ENCODE results near the gene PTGS1.

The PTGS1 gene

GRCh38 chr9:122331523-122331927 lies 39.3 kb upstream of the PTGS1 start:
- no peak for TF ChIP-seq SUZ12 (IDR thresholded peaks at IDR 0.05; ENCODE audit: extremely low read depth, insufficient read depth, insufficient read length)
- TF ChIP-seq YY1 (IDR thresholded peaks at IDR 0.05; ENCODE audit: insufficient read depth, insufficient read length) = no peak
- TF ChIP-seq ZNF274 (IDR thresholded peaks at IDR 0.05; ENCODE audit: low read depth, low read length) = no peak
- no peak for DNase-seq (ENCODE audit: low read depth, low spot score)
- Histone ChIP-seq H3K27me3 (ENCODE audit: insufficient read depth, insufficient read length) (no peaks in the 10 kb centered on the region), H3K9ac (ENCODE audit: insufficient read length, low read depth) (no peak overlapping the region), H3K4me3 (ENCODE audit: insufficient read length, low read depth) (no peak overlapping the region), H3K36me3 (ENCODE audit: insufficient read depth, insufficient read length, low read length) (peaks cover 5% of the 10 kb centered on the region), H3K9me3 (ENCODE audit: insufficient read depth, low read length) (no peaks in the 10 kb centered on the region), H3K4me1 (ENCODE audit: insufficient read depth, insufficient read length) (peaks cover 22% of the 10 kb centered on the region)

- no peaks in the 10 kb centered on the region for H3K27me3 ChIP-seq (ENCODE audit: insufficient read depth, insufficient read length)
- TF ChIP-seq SUZ12 (IDR thresholded peaks at IDR 0.05; ENCODE audit: extremely low read depth, insufficient read depth, insufficient read length) = no peak
- no peak for TF ChIP-seq ZNF274 (IDR thresholded peaks at IDR 0.05; ENCODE audit: low read depth, low read length)
- no peak for TF ChIP-seq YY1 (IDR thresholded peaks at IDR 0.05; ENCODE audit: insufficient read depth, insufficient read length)
- peaks cover 3% of the 10 kb centered on the region for H3K36me3 ChIP-seq (ENCODE audit: insufficient read depth, insufficient read length, low read length)
- no peak overlapping the region for H3K4me3 ChIP-seq (ENCODE audit: insufficient read length, low read depth)
- no peak for DNase-seq (ENCODE audit: low read depth, low spot score)
- peaks cover 26% of the 10 kb centered on the region for H3K4me1 ChIP-seq (ENCODE audit: insufficient read depth, insufficient read length)
- no peak overlapping the region for H3K9ac ChIP-seq (ENCODE audit: insufficient read length, low read depth)
- no peaks in the 10 kb centered on the region for H3K9me3 ChIP-seq (ENCODE audit: insufficient read depth, low read length)
Observed at GRCh38 chr9:122332083-122332482, 38.7 kb upstream of the PTGS1 start.

GRCh38 chr9:122332644-122333043 lies 38.2 kb upstream of the PTGS1 start:
- Histone ChIP-seq H3K4me1 (ENCODE audit: insufficient read depth, insufficient read length) (peaks cover 31% of the 10 kb centered on the region), H3K9me3 (ENCODE audit: insufficient read depth, low read length) (no peaks in the 10 kb centered on the region), H3K4me3 (ENCODE audit: insufficient read length, low read depth) (no peak overlapping the region), H3K9ac (ENCODE audit: insufficient read length, low read depth) (no peak overlapping the region), H3K27me3 (ENCODE audit: insufficient read depth, insufficient read length) (no peaks in the 10 kb centered on the region), H3K36me3 (ENCODE audit: insufficient read depth, insufficient read length, low read length) (peaks cover 3% of the 10 kb centered on the region)
- no peak for TF ChIP-seq SUZ12 (IDR thresholded peaks at IDR 0.05; ENCODE audit: extremely low read depth, insufficient read depth, insufficient read length)
- no peak for TF ChIP-seq ZNF274 (IDR thresholded peaks at IDR 0.05; ENCODE audit: low read depth, low read length)
- no peak for TF ChIP-seq YY1 (IDR thresholded peaks at IDR 0.05; ENCODE audit: insufficient read depth, insufficient read length)
- DNase-seq (ENCODE audit: low read depth, low spot score) = no peak

- peak; percentile 57 for DNase-seq (ENCODE audit: low read depth, low spot score)
- H3K9me3 ChIP-seq (ENCODE audit: insufficient read depth, low read length) = no peaks in the 10 kb centered on the region
Observed at GRCh38 chr9:122333169-122333808, 37.5 kb upstream of the PTGS1 start.

GRCh38 chr9:122334916-122335315 lies 35.9 kb upstream of the PTGS1 start:
- Histone ChIP-seq H3K4me3 (ENCODE audit: insufficient read length, low read depth) (no peak overlapping the region), H3K9me3 (ENCODE audit: insufficient read depth, low read length) (no peaks in the 10 kb centered on the region), H3K9ac (ENCODE audit: insufficient read length, low read depth) (no peak overlapping the region), H3K36me3 (ENCODE audit: insufficient read depth, insufficient read length, low read length) (no peaks in the 10 kb centered on the region), H3K4me1 (ENCODE audit: insufficient read depth, insufficient read length) (peaks cover 38% of the 10 kb centered on the region), H3K27me3 (ENCODE audit: insufficient read depth, insufficient read length) (no peaks in the 10 kb centered on the region)
- no peak for DNase-seq (ENCODE audit: low read depth, low spot score)
- TF ChIP-seq SUZ12 (IDR thresholded peaks at IDR 0.05; ENCODE audit: extremely low read depth, insufficient read depth, insufficient read length) (no peak), YY1 (IDR thresholded peaks at IDR 0.05; ENCODE audit: insufficient read depth, insufficient read length) (no peak), ZNF274 (IDR thresholded peaks at IDR 0.05; ENCODE audit: low read depth, low read length) (no peak)

More at GRCh38 chr9:122333169-122333808, 37.5 kb upstream of the PTGS1 start:
- Histone ChIP-seq H3K4me1 (ENCODE audit: insufficient read depth, insufficient read length) (peaks cover 35% of the 10 kb centered on the region), H3K4me3 (ENCODE audit: insufficient read length, low read depth) (no peak overlapping the region), H3K27me3 (ENCODE audit: insufficient read depth, insufficient read length) (no peaks in the 10 kb centered on the region), H3K36me3 (ENCODE audit: insufficient read depth, insufficient read length, low read length) (peaks cover 3% of the 10 kb centered on the region), H3K9ac (ENCODE audit: insufficient read length, low read depth) (no peak overlapping the region)
- TF ChIP-seq ZNF274 (IDR thresholded peaks at IDR 0.05; ENCODE audit: low read depth, low read length) (no peak), YY1 (IDR thresholded peaks at IDR 0.05; ENCODE audit: insufficient read depth, insufficient read length) (no peak), SUZ12 (IDR thresholded peaks at IDR 0.05; ENCODE audit: extremely low read depth, insufficient read depth, insufficient read length) (no peak)

GRCh38 chr9:122336189-122336588 lies 34.6 kb upstream of the PTGS1 start:
- no peak for TF ChIP-seq ZNF274 (IDR thresholded peaks at IDR 0.05; ENCODE audit: low read depth, low read length)
- no peak for TF ChIP-seq YY1 (IDR thresholded peaks at IDR 0.05; ENCODE audit: insufficient read depth, insufficient read length)
- no peak for TF ChIP-seq SUZ12 (IDR thresholded peaks at IDR 0.05; ENCODE audit: extremely low read depth, insufficient read depth, insufficient read length)
- no peaks in the 10 kb centered on the region for H3K36me3 ChIP-seq (ENCODE audit: insufficient read depth, insufficient read length, low read length)
- peaks cover 34% of the 10 kb centered on the region for H3K4me1 ChIP-seq (ENCODE audit: insufficient read depth, insufficient read length)
- H3K9ac ChIP-seq (ENCODE audit: insufficient read length, low read depth) = no peak overlapping the region
- no peak overlapping the region for H3K4me3 ChIP-seq (ENCODE audit: insufficient read length, low read depth)
- H3K9me3 ChIP-seq (ENCODE audit: insufficient read depth, low read length) = no peaks in the 10 kb centered on the region
- no peak for DNase-seq (ENCODE audit: low read depth, low spot score)
- H3K27me3 ChIP-seq (ENCODE audit: insufficient read depth, insufficient read length) = no peaks in the 10 kb centered on the region

- no peak overlapping the region for H3K4me3 ChIP-seq (ENCODE audit: insufficient read length, low read depth)
Observed at GRCh38 chr9:122336866-122337555, 33.8 kb upstream of the PTGS1 start.

More at GRCh38 chr9:122336866-122337555, 33.8 kb upstream of the PTGS1 start:
- no peak for DNase-seq (ENCODE audit: low read depth, low spot score)
- H3K36me3 ChIP-seq (ENCODE audit: insufficient read depth, insufficient read length, low read length) = no peaks in the 10 kb centered on the region
- TF ChIP-seq YY1 (IDR thresholded peaks at IDR 0.05; ENCODE audit: insufficient read depth, insufficient read length) (no peak), ZNF274 (IDR thresholded peaks at IDR 0.05; ENCODE audit: low read depth, low read length) (no peak), SUZ12 (IDR thresholded peaks at IDR 0.05; ENCODE audit: extremely low read depth, insufficient read depth, insufficient read length) (no peak)
- no peak overlapping the region for H3K9ac ChIP-seq (ENCODE audit: insufficient read length, low read depth)
- no peaks in the 10 kb centered on the region for H3K27me3 ChIP-seq (ENCODE audit: insufficient read depth, insufficient read length)
- peaks cover 29% of the 10 kb centered on the region for H3K4me1 ChIP-seq (ENCODE audit: insufficient read depth, insufficient read length)
- no peaks in the 10 kb centered on the region for H3K9me3 ChIP-seq (ENCODE audit: insufficient read depth, low read length)

Data from NT2/D1 (cell line).